ENCODE measurements around the gene MYO15A. TPM values are rescaled to one million over a fixed set of nuclear protein-coding genes. Genes with fewer than 3 reads are reported as not detected.

The MYO15A gene
- total RNA-seq, 1 donor: 1.1 TPM

- TF ChIP-seq, protein P1, sequence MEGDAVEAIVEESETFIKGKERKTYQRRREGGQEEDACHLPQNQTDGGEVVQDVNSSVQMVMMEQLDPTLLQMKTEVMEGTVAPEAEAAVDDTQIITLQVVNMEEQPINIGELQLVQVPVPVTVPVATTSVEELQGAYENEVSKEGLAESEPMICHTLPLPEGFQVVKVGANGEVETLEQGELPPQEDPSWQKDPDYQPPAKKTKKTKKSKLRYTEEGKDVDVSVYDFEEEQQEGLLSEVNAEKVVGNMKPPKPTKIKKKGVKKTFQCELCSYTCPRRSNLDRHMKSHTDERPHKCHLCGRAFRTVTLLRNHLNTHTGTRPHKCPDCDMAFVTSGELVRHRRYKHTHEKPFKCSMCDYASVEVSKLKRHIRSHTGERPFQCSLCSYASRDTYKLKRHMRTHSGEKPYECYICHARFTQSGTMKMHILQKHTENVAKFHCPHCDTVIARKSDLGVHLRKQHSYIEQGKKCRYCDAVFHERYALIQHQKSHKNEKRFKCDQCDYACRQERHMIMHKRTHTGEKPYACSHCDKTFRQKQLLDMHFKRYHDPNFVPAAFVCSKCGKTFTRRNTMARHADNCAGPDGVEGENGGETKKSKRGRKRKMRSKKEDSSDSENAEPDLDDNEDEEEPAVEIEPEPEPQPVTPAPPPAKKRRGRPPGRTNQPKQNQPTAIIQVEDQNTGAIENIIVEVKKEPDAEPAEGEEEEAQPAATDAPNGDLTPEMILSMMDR (IDR thresholded peaks at IDR 0.05; ENCODE audit: extremely low read depth, low read depth, low read length): no peak
- Histone ChIP-seq H3K79me2 (ENCODE audit: insufficient read depth, low read length) (no peaks in the 10 kb centered on the region), H3K4me2 (ENCODE audit: insufficient read depth, low read length) (no peak overlapping the region), H3K4me1 (ENCODE audit: insufficient read depth, low read length) (no peaks in the 10 kb centered on the region), H3K27me3 (ENCODE audit: insufficient read depth, low read length) (no peaks in the 10 kb centered on the region), H3K9me3 (ENCODE audit: low read depth, low read length) (no peaks in the 10 kb centered on the region), H3K36me3 (ENCODE audit: insufficient read depth, low read length) (peaks cover 10% of the 10 kb centered on the region), H4K20me1 (ENCODE audit: insufficient read depth, low read length) (no peaks in the 10 kb centered on the region), H2AFZ (ENCODE audit: low read length) (no peak overlapping the region), H3K4me3 (ENCODE audit: insufficient read depth, low read length) (no peak overlapping the region), H3K27ac (ENCODE audit: low read depth, low read length) (no peak overlapping the region)
- peak; percentile 61 for DNase-seq (ENCODE audit: insufficient read length, low spot score, missing footprints)
Measured at GRCh38 chr17:18106211-18106610, 2.3 kb upstream of the MYO15A start.

GRCh38 chr17:18107061-18107790 is 1.3 kb upstream of the MYO15A start:
- Histone ChIP-seq H4K20me1 (ENCODE audit: insufficient read depth, low read length) (no peaks in the 10 kb centered on the region), H3K27ac (ENCODE audit: low read depth, low read length) (no peak overlapping the region), H3K27me3 (ENCODE audit: insufficient read depth, low read length) (no peaks in the 10 kb centered on the region), H3K36me3 (ENCODE audit: insufficient read depth, low read length) (peaks cover 4% of the 10 kb centered on the region), H3K4me2 (ENCODE audit: insufficient read depth, low read length) (no peak overlapping the region), H3K4me3 (ENCODE audit: insufficient read depth, low read length) (no peak overlapping the region), H3K4me1 (ENCODE audit: insufficient read depth, low read length) (no peaks in the 10 kb centered on the region), H3K9me3 (ENCODE audit: low read depth, low read length) (no peaks in the 10 kb centered on the region), H2AFZ (ENCODE audit: low read length) (no peak overlapping the region), H3K79me2 (ENCODE audit: insufficient read depth, low read length) (no peaks in the 10 kb centered on the region)
- TF ChIP-seq, protein P1 (IDR thresholded peaks at IDR 0.05; ENCODE audit: extremely low read depth, low read depth, low read length): no peak
- DNase-seq (ENCODE audit: insufficient read length, low spot score, missing footprints): peak; percentile 86

DNA sequence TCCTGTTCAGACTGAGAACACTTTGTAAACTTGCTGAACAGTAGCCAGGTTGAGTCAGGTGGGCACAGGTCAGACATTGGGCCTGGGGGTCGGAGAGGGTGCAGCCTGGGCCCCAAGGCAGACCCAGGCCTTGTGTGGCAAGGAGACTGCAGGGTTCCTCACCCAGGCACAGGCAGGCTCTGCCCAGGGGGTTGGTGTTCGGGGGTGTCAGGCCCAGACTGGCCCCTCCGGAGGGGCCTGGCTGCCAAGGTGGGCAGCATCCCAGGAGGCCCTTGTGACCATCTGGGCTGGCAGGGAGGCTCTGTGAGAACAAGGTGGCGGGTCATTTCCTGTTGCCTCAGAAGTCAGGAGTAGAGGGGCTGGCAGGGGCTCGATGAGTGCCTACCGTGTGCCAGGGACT is 585 bp upstream of the MYO15A start:
- no peaks in the 10 kb centered on the region for H3K9me3 ChIP-seq (ENCODE audit: low read depth, low read length)
- H3K4me2 ChIP-seq (ENCODE audit: insufficient read depth, low read length): no peak overlapping the region
- no peak overlapping the region for H2AFZ ChIP-seq (ENCODE audit: low read length)
- no peaks in the 10 kb centered on the region for H4K20me1 ChIP-seq (ENCODE audit: insufficient read depth, low read length)
- H3K27me3 ChIP-seq (ENCODE audit: insufficient read depth, low read length): no peaks in the 10 kb centered on the region
- H3K27ac ChIP-seq (ENCODE audit: low read depth, low read length): no peak overlapping the region
- no peaks in the 10 kb centered on the region for H3K4me1 ChIP-seq (ENCODE audit: insufficient read depth, low read length)
- peaks cover 4% of the 10 kb centered on the region for H3K36me3 ChIP-seq (ENCODE audit: insufficient read depth, low read length)
- H3K4me3 ChIP-seq (ENCODE audit: insufficient read depth, low read length): no peak overlapping the region
- DNase-seq (ENCODE audit: insufficient read length, low spot score, missing footprints): peak; percentile 63
- TF ChIP-seq, protein P1 (IDR thresholded peaks at IDR 0.05; ENCODE audit: extremely low read depth, low read depth, low read length): no peak
- H3K79me2 ChIP-seq (ENCODE audit: insufficient read depth, low read length): no peaks in the 10 kb centered on the region

DNA sequence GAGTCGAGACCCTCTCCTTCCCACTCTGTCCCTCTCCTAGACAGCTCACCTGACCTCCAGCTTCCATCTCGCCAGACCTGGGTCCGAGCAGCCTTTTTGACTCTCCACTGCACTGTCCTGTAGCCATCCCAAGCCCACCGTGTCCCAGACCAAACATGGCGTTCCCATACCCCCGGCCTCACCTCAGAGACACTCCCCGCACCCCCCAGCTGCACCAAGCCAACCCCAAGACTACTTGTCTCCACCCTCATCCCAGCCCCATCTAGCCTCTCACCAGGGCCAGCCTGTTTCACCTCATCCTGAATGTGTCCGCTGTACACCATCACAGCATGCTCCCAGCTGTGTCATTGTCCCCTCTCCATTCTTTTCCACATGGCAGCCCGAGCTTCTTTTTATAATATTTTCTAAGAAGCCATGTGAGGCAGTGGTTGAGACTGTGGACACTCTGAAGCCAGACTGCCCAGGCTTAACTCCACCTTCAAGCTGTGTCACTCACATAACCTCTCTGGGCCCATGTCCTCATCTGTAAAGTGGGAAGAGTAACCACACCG is 1.5 kb downstream of the MYO15A start:
- peaks cover 4% of the 10 kb centered on the region for H3K36me3 ChIP-seq (ENCODE audit: insufficient read depth, low read length)
- no peak overlapping the region for H2AFZ ChIP-seq (ENCODE audit: low read length)
- H3K9me3 ChIP-seq (ENCODE audit: low read depth, low read length): no peaks in the 10 kb centered on the region
- TF ChIP-seq, protein P1 (IDR thresholded peaks at IDR 0.05; ENCODE audit: extremely low read depth, low read depth, low read length): no peak
- no peak overlapping the region for H3K4me2 ChIP-seq (ENCODE audit: insufficient read depth, low read length)
- H3K27ac ChIP-seq (ENCODE audit: low read depth, low read length): no peak overlapping the region
- peak; percentile 85 for DNase-seq (ENCODE audit: insufficient read length, low spot score, missing footprints)
- no peaks in the 10 kb centered on the region for H4K20me1 ChIP-seq (ENCODE audit: insufficient read depth, low read length)
- H3K4me1 ChIP-seq (ENCODE audit: insufficient read depth, low read length): no peaks in the 10 kb centered on the region
- no peaks in the 10 kb centered on the region for H3K27me3 ChIP-seq (ENCODE audit: insufficient read depth, low read length)
- no peaks in the 10 kb centered on the region for H3K79me2 ChIP-seq (ENCODE audit: insufficient read depth, low read length)
- no peak overlapping the region for H3K4me3 ChIP-seq (ENCODE audit: insufficient read depth, low read length)
